ENCODE data around the gene PCDHB12.
"Not testable (repeated sequence)": the region's sequence is repeated elsewhere in the genome, so short reads cannot be mapped to it uniquely, and the experiment has no call there.

DNA sequence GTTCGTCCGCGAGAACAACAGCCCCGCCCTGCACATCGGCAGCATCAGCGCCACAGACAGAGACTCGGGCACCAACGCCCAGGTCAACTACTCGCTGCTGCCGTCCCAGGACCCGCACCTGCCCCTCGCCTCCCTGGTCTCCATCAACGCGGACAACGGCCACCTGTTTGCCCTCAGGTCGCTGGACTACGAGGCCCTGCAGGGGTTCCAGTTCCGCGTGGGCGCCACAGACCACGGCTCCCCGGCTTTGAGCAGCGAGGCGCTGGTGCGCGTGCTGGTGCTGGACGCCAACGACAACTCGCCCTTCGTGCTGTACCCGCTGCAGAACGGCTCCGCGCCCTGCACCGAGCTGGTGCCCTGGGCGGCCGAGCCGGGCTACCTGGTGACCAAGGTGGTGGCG, 1.8 kb downstream of the PCDHB12 start:
- TF ChIP-seq ZNF121 (CRISPR knock-in tag; conservative IDR thresholded peaks at IDR 0.05); YY1 (IDR thresholded peaks at IDR 0.05; ENCODE audit: borderline replicate concordance in 1 of 3, control insufficient read depth in 1 of 3, extremely low read depth in 1 of 3, insufficient read depth in 3 of 3, insufficient read length in 1 of 3, insufficient replicate concordance in 2 of 3, low read depth in 1 of 3, low read length in 2 of 3); SMC3 (conservative IDR thresholded peaks at IDR 0.05; ENCODE audit: insufficient read depth, low read depth, low read length); FIP1L1 (IDR thresholded peaks at IDR 0.05; ENCODE audit: low read depth, low read length, poor library complexity, severe bottlenecking); PHF8 (IDR thresholded peaks at IDR 0.05; ENCODE audit: borderline replicate concordance, low read length); BHLHE40 (IDR thresholded peaks at IDR 0.05; ENCODE audit: low read length); EZH2 (IDR thresholded peaks at IDR 0.05; ENCODE audit: borderline replicate concordance, low read depth, low read length): not testable (repeated sequence)
- TF ChIP-seq, protein P1, sequence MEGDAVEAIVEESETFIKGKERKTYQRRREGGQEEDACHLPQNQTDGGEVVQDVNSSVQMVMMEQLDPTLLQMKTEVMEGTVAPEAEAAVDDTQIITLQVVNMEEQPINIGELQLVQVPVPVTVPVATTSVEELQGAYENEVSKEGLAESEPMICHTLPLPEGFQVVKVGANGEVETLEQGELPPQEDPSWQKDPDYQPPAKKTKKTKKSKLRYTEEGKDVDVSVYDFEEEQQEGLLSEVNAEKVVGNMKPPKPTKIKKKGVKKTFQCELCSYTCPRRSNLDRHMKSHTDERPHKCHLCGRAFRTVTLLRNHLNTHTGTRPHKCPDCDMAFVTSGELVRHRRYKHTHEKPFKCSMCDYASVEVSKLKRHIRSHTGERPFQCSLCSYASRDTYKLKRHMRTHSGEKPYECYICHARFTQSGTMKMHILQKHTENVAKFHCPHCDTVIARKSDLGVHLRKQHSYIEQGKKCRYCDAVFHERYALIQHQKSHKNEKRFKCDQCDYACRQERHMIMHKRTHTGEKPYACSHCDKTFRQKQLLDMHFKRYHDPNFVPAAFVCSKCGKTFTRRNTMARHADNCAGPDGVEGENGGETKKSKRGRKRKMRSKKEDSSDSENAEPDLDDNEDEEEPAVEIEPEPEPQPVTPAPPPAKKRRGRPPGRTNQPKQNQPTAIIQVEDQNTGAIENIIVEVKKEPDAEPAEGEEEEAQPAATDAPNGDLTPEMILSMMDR (IDR thresholded peaks at IDR 0.05 in 2 of 3, conservative IDR thresholded peaks at IDR 0.05 in 1 of 3; ENCODE audit: insufficient read depth in 2 of 3, low read depth in 1 of 3, low read length in 3 of 3), result not testable (repeated sequence)
